Measurements from ENCODE around the gene PITPNM2.

Gene PITPNM2

DNA sequence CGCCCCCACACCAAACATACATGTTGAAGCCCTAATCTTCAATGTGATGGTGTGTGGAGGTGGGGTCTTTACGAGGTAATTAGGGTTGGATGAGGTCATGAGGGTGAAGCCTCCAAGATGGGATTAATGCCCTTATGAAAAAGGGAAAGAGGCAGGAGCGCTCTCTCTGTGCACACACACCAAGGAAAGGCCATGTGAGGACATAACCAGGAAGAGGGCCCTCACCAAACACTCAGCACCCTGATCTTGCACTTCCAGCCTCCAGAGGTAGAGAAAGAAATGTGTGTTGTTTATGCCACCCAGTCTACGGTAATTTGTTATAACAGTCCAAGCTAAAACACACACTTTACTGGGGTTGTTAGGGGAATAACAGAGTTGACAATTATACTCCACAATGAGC is 14.6 kb upstream of the PITPNM2 start:
- H3K4me3 ChIP-seq (replicated peaks; ENCODE audit: insufficient read depth, low read length), result no peak overlapping the region
- H3K27ac ChIP-seq (replicated peaks), result no peak overlapping the region
- no peak for DNase-seq (ENCODE audit: low read depth in 1 of 2, low spot score in 1 of 2)
- H3K27me3 ChIP-seq (ENCODE audit: insufficient read depth, poor library complexity, severe bottlenecking), result no peaks in the 10 kb centered on the region
- no peak for TF ChIP-seq POLR2AphosphoS5 (IDR thresholded peaks at IDR 0.05; ENCODE audit: low read depth)
- TF ChIP-seq SPI1 (IDR thresholded peaks at IDR 0.05; ENCODE audit: borderline replicate concordance, low read depth), result no peak
- TF ChIP-seq, protein P1, sequence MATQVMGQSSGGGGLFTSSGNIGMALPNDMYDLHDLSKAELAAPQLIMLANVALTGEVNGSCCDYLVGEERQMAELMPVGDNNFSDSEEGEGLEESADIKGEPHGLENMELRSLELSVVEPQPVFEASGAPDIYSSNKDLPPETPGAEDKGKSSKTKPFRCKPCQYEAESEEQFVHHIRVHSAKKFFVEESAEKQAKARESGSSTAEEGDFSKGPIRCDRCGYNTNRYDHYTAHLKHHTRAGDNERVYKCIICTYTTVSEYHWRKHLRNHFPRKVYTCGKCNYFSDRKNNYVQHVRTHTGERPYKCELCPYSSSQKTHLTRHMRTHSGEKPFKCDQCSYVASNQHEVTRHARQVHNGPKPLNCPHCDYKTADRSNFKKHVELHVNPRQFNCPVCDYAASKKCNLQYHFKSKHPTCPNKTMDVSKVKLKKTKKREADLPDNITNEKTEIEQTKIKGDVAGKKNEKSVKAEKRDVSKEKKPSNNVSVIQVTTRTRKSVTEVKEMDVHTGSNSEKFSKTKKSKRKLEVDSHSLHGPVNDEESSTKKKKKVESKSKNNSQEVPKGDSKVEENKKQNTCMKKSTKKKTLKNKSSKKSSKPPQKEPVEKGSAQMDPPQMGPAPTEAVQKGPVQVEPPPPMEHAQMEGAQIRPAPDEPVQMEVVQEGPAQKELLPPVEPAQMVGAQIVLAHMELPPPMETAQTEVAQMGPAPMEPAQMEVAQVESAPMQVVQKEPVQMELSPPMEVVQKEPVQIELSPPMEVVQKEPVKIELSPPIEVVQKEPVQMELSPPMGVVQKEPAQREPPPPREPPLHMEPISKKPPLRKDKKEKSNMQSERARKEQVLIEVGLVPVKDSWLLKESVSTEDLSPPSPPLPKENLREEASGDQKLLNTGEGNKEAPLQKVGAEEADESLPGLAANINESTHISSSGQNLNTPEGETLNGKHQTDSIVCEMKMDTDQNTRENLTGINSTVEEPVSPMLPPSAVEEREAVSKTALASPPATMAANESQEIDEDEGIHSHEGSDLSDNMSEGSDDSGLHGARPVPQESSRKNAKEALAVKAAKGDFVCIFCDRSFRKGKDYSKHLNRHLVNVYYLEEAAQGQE (IDR thresholded peaks at IDR 0.05; ENCODE audit: insufficient replicate concordance, low read depth), result no peak
- TF ChIP-seq GABPA (IDR thresholded peaks at IDR 0.05; ENCODE audit: low read depth), result no peak
- TF ChIP-seq, protein P2, sequence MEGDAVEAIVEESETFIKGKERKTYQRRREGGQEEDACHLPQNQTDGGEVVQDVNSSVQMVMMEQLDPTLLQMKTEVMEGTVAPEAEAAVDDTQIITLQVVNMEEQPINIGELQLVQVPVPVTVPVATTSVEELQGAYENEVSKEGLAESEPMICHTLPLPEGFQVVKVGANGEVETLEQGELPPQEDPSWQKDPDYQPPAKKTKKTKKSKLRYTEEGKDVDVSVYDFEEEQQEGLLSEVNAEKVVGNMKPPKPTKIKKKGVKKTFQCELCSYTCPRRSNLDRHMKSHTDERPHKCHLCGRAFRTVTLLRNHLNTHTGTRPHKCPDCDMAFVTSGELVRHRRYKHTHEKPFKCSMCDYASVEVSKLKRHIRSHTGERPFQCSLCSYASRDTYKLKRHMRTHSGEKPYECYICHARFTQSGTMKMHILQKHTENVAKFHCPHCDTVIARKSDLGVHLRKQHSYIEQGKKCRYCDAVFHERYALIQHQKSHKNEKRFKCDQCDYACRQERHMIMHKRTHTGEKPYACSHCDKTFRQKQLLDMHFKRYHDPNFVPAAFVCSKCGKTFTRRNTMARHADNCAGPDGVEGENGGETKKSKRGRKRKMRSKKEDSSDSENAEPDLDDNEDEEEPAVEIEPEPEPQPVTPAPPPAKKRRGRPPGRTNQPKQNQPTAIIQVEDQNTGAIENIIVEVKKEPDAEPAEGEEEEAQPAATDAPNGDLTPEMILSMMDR (IDR thresholded peaks at IDR 0.05; ENCODE audit: insufficient read depth, low read length), result no peak

DNA sequence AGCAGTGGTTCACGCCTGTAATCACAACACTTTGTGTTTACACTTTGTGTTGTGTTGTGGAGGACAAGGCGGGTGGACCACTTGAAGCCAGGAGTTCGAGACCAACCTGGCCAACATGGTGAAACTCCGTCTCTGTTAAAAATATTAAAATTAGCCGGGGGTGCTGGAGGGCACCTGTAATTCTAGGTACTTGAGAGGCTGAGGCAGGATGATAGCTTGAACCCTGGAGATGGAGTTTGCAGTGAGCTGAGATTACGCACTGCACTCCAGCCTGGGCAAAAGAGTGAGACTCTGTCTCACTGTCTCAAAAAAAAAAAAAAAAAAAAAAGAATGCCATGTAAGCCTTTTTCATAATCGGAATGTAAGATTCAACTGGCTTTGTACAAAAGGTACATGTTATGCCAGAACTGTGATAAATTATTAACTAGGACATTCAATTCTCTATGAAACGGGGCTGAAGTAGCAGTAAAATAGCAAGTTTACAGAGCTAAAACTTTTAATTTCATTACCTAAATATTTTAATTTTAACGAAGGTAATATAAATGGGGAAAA is 13.9 kb upstream of the PITPNM2 start:
- TF ChIP-seq, protein P2 (IDR thresholded peaks at IDR 0.05; ENCODE audit: insufficient read depth, low read length), result no peak
- no peak for TF ChIP-seq SPI1 (IDR thresholded peaks at IDR 0.05; ENCODE audit: borderline replicate concordance, low read depth)
- TF ChIP-seq, protein P1 (IDR thresholded peaks at IDR 0.05; ENCODE audit: insufficient replicate concordance, low read depth), result no peak
- TF ChIP-seq GABPA (IDR thresholded peaks at IDR 0.05; ENCODE audit: low read depth), result no peak
- no peak for TF ChIP-seq POLR2AphosphoS5 (IDR thresholded peaks at IDR 0.05; ENCODE audit: low read depth)
- no peak for DNase-seq (ENCODE audit: low read depth in 1 of 2, low spot score in 1 of 2)
- H3K4me3 ChIP-seq (replicated peaks; ENCODE audit: insufficient read depth, low read length), result no peak overlapping the region
- no peaks in the 10 kb centered on the region for H3K27me3 ChIP-seq (ENCODE audit: insufficient read depth, poor library complexity, severe bottlenecking)
- no peak overlapping the region for H3K27ac ChIP-seq (replicated peaks)

DNA sequence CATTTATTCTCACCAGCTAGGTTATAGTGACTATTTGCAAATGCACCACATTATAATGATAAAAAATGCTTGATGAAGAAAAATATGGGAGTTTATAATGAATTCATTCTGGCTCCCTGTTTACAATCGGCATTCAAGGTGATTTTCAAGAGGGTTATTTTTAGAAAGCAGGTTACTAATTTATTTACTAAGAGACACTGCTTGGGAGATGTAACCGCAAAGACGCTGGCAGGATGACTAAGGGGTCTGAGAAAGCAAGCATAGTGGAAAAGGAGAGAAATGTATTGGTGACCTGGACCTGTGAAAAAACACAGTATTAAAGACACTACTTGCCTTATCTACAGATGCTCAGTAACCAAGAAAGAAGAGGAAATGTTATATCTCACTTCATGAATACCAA is 13.3 kb upstream of the PITPNM2 start:
- no peak for DNase-seq (ENCODE audit: low read depth in 1 of 2, low spot score in 1 of 2)
- Histone ChIP-seq H3K4me3 (replicated peaks; ENCODE audit: insufficient read depth, low read length) (no peak overlapping the region), H3K27ac (replicated peaks) (no peak overlapping the region), H3K27me3 (ENCODE audit: insufficient read depth, poor library complexity, severe bottlenecking) (no peaks in the 10 kb centered on the region)
- TF ChIP-seq GABPA (IDR thresholded peaks at IDR 0.05; ENCODE audit: low read depth) (no peak), SPI1 (IDR thresholded peaks at IDR 0.05; ENCODE audit: borderline replicate concordance, low read depth) (no peak), POLR2AphosphoS5 (IDR thresholded peaks at IDR 0.05; ENCODE audit: low read depth) (no peak)
- TF ChIP-seq, protein P2 (IDR thresholded peaks at IDR 0.05; ENCODE audit: insufficient read depth, low read length), result no peak
- TF ChIP-seq, protein P1 (IDR thresholded peaks at IDR 0.05; ENCODE audit: insufficient replicate concordance, low read depth), result no peak
